ENCODE results near the gene CCDC144A. TPM values are rescaled to one million over a fixed set of nuclear protein-coding genes. Genes with fewer than 3 reads are reported as not detected.
"Not testable (repeated sequence)": the region's sequence is repeated elsewhere in the genome, so short reads cannot be mapped to it uniquely, and the experiment has no call there.

CCDC144A gene, protein sequence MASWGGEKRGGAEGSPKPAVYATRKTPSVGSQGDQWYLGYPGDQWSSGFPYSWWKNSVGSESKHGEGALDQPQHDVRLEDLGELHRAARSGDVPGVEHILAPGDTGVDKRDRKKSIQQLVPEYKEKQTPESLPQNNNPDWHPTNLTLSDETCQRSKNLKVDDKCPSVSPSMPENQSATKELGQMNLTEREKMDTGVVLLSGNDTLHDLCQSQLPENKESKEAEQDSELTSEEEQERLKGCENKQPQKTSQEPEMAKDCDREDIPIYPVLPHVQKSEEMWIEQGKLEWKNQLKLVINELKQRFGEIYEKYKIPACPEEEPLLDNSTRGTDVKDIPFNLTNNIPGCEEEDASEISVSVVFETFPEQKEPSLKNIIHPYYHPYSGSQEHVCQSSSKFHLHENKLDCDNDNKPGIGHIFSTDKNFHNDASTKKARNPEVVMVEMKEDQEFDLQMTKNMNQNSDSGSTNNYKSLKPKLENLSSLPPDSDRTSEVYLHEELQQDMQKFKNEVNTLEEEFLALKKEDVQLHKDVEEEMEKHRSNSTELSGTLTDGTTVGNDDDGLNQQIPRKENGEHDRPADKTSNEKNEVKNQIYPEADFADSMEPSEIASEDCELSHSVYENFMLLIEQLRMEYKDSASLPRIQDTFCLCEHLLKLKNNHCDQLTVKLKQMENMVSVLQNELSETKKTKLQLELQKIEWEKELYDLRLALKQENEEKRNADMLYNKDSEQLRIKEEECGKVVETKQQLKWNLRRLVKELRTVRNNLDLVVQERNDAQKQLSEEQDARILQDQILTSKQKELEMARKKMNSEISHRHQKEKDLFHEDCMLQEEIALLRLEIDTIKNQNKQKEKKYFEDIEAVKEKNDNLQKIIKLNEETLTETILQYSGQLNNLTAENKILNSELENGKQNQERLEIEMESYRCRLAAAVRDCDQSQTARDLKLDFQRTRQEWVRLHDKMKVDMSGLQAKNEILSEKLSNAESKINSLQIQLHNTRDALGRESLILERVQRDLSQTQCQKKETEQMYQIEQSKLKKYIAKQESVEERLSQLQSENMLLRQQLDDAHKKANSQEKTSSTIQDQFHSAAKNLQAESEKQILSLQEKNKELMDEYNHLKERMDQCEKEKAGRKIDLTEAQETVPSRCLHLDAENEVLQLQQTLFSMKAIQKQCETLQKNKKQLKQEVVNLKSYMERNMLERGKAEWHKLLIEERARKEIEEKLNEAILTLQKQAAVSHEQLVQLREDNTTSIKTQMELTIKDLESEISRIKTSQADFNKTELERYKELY (N-terminal part only)
- total RNA-seq = 1 to 10 TPM in 1 of 2 experiments, under 1 TPM in 1; 0.56 to 3.9 TPM

GRCh38 chr17:16689731-16690281, at the start of gene CCDC144A:
CCDC144A (plus strand) TSS chr17:16690241; CDS start chr17:16690401, 160 bp downstream.
- H3K27me3 Mint-ChIP-seq; H3K36me3 Mint-ChIP-seq; H3K9me3 Mint-ChIP-seq (ENCODE audit: low read depth); H3K27ac Mint-ChIP-seq; H3K4me1 Mint-ChIP-seq: not testable (repeated sequence)
- CTCF ChIA-PET = interaction anchor here (1.0 to 1.4 kb wide), 4 partner anchors 100 to 251 kb away, joined by 3 to 5 read pairs (median 3); no protein-coding TSS in a partner anchor
- DNase-seq (peak; percentile 82), ATAC-seq (peak; percentile 81)
- peak within 1 kb of the TSS; percentile 36 for H3K4me3 Mint-ChIP-seq

DNA sequence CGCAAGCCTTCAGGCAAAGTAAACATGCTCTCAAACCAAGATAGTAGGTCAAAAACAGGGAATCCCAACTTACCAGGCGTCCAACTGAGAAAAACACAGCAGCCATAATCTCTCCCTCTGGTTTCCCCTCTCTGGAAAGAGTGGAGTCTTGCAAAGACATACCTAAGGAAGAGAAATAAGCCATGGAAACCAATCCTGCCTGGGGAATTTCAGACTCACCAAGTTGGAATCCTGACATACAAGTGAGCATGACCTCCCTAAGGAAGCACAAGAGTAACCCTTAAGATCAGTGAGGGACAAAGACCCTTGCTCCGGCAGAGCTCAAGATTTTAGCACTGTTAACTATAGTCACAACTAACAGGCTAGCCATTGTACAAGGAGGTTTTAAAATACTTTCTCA, 40.5 kb upstream of the CCDC144A start:
- Mint-ChIP-seq H3K36me3 (peaks cover 29% of the 10 kb centered on the region), H3K4me3 (no peak overlapping the region), H3K27ac (no peak overlapping the region), H3K9me3 (ENCODE audit: low read depth) (peaks cover 3% of the 10 kb centered on the region), H3K4me1 (peaks cover 15% of the 10 kb centered on the region), H3K27me3 (peaks cover 4% of the 10 kb centered on the region)
- ATAC-seq = no peak
- no peak for DNase-seq
- CTCF ChIA-PET = interaction anchor here (1.4 kb wide), 1 partner anchor 60 kb away, joined by 5 read pairs; no protein-coding TSS in a partner anchor

DNA sequence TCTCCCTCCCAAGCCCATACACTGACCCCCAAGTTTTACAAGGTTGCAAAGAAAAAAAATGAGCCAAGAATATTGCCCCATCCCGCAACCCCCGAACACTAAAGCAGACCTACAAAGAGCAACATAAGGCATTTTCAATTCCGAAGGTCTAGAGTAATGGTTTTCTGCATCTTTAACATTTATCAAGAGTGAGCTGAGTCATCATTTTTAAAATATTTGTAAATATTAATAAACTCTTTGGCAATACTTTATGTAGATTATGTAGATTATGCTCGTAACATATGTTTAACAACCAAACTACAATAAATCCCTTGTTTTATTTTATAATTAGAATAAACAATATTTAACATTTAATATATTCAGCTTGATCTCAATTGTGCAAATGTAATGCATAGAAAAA, 37.8 kb upstream of the CCDC144A start:
- Mint-ChIP-seq H3K27ac (no peak overlapping the region), H3K9me3 (ENCODE audit: low read depth) (peaks cover 5% of the 10 kb centered on the region), H3K36me3 (peaks cover 17% of the 10 kb centered on the region), H3K27me3 (peaks cover 13% of the 10 kb centered on the region), H3K4me1 (peaks cover 15% of the 10 kb centered on the region), H3K4me3 (peak overlapping the region; percentile 71)
- ATAC-seq (no peak), DNase-seq (no peak)
- CTCF ChIA-PET = interaction anchor here (0.9 to 1.1 kb wide), 2 partner anchors 63 kb away, joined by 3 to 7 read pairs; no protein-coding TSS in a partner anchor

GRCh38 chr17:16652847-16653366, 37.1 kb upstream of the CCDC144A start:
- peaks cover 13% of the 10 kb centered on the region for H3K27me3 Mint-ChIP-seq
- peaks cover 15% of the 10 kb centered on the region for H3K4me1 Mint-ChIP-seq
- H3K36me3 Mint-ChIP-seq = peaks cover 17% of the 10 kb centered on the region
- H3K9me3 Mint-ChIP-seq (ENCODE audit: low read depth) = peaks cover 5% of the 10 kb centered on the region
- peak overlapping the region; percentile 65 for H3K27ac Mint-ChIP-seq
- no peak for ATAC-seq
- no peak for DNase-seq
- H3K4me3 Mint-ChIP-seq = peak overlapping the region; percentile 71
- CTCF ChIA-PET = interaction anchor here (0.9 kb wide), 1 partner anchor 64 kb away, joined by 3 read pairs; no protein-coding TSS in a partner anchor

- DNase-seq = peak; percentile 88
- CTCF ChIA-PET = interaction anchor here (0.7 to 0.9 kb wide), 2 partner anchors 64 to 69 kb away, joined by 3 to 4 read pairs; no protein-coding TSS in a partner anchor
- ATAC-seq = peak; percentile 97
- Mint-ChIP-seq H3K36me3 (peaks cover 15% of the 10 kb centered on the region), H3K4me3 (peak within 1 kb of the TSS; percentile 71), H3K27me3 (peaks cover 13% of the 10 kb centered on the region), H3K9me3 (ENCODE audit: low read depth) (peaks cover 5% of the 10 kb centered on the region), H3K27ac (peak within 1 kb of the TSS; percentile 65), H3K4me1 (peaks cover 15% of the 10 kb centered on the region)
Measured at GRCh38 chr17:16653367-16654041, 36.5 kb upstream of the CCDC144A start, which contains the start of gene ZNF624. ZNF624 (minus strand) TSS chr17:16653850.

DNA sequence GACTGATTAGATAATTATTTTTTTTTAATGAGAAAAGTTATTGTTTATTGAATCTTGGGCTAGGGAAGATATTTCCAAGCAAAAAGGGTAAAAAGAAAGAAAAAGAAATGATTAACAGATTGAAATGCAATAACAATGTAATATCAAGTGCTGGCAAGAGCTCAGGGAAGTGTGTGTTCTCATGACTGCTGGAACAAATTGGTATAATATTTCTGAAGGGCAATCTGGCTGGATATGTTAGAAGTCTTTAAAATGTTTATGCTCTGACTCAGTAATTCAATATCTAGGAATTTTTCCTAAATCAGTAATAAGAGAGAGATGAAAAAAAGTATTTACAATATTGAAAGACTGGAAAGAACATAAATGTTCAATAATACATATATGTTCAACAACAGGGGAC, 28.8 kb upstream of the CCDC144A start:
- no peaks in the 10 kb centered on the region for H3K4me1 Mint-ChIP-seq
- H3K4me3 Mint-ChIP-seq = no peak overlapping the region
- H3K9me3 Mint-ChIP-seq (ENCODE audit: low read depth) = no peaks in the 10 kb centered on the region
- H3K27me3 Mint-ChIP-seq = peaks cover 33% of the 10 kb centered on the region
- DNase-seq (no peak), ATAC-seq (no peak)
- no peaks in the 10 kb centered on the region for H3K36me3 Mint-ChIP-seq
- CTCF ChIA-PET = no interaction called here
- no peak overlapping the region for H3K27ac Mint-ChIP-seq

DNA sequence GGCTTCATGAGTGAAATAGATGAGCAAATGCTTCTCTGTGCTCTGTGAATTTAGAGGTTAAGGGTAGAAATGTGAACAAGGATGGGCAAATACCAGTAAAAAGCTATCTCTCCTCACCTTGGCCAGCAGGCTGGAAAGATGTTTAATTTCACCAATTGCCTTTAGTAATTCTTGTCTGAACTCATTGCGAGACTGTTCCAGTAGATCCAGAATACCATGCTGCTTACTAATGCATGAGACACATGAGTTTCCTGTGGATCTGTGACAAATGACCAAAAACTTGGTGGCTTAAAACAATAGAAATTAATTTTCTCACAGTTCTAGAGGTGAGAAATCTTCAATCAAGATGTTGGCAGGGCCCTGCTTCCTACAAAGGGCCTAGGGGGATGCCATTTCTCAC, 27.1 kb upstream of the CCDC144A start:
- H3K27ac Mint-ChIP-seq = no peak overlapping the region
- no peaks in the 10 kb centered on the region for H3K9me3 Mint-ChIP-seq (ENCODE audit: low read depth)
- no peaks in the 10 kb centered on the region for H3K36me3 Mint-ChIP-seq
- ATAC-seq (no peak), DNase-seq (no peak)
- H3K4me3 Mint-ChIP-seq = no peak overlapping the region
- peaks cover 3% of the 10 kb centered on the region for H3K4me1 Mint-ChIP-seq
- peaks cover 46% of the 10 kb centered on the region for H3K27me3 Mint-ChIP-seq
- CTCF ChIA-PET = no interaction called here

- H3K9me3 Mint-ChIP-seq (ENCODE audit: low read depth); H3K36me3 Mint-ChIP-seq; H3K4me3 Mint-ChIP-seq; ATAC-seq; CTCF ChIA-PET; DNase-seq; H3K27ac Mint-ChIP-seq; H3K4me1 Mint-ChIP-seq: not testable (repeated sequence)
- H3K27me3 Mint-ChIP-seq = peaks cover 46% of the 10 kb centered on the region
Measured at GRCh38 chr17:16666553-16666906, 23.5 kb upstream of the CCDC144A start.

- H3K36me3 Mint-ChIP-seq; ATAC-seq; H3K4me3 Mint-ChIP-seq; H3K27ac Mint-ChIP-seq; CTCF ChIA-PET; DNase-seq; H3K9me3 Mint-ChIP-seq (ENCODE audit: low read depth); H3K4me1 Mint-ChIP-seq: not testable (repeated sequence)
- H3K27me3 Mint-ChIP-seq = peaks cover 46% of the 10 kb centered on the region
Measured at GRCh38 chr17:16666907-16667636, 23.0 kb upstream of the CCDC144A start.

DNA sequence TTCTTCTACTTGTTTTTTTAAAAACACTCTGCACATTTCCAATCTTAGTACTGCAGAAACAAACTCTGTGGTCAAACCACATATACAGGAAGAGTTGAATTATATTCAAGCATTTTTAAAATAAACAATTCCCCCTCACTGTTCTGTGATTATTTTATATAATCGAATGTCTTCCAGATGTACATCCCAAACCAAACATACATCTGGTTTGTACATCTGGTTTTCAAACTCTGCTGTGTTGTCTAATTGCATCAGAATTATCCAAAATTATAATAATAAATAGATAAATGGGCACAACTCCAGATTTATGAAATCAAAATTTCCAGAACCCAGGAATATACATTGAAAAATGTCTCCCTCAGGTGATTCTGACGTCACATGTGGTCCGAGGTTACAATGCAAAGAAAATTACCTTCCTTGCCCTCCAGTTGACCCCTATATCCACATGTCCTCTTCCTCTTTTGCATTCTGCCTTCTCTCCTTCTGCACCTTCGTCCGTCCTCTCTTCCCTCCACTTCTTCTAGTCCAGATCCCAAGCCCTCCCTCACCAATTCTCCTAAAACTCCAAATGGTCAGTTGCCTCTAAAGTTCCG, 13.3 kb upstream of the CCDC144A start:
- no peak for DNase-seq
- H3K4me3 Mint-ChIP-seq = no peak overlapping the region
- no peak for ATAC-seq
- no peaks in the 10 kb centered on the region for H3K27me3 Mint-ChIP-seq
- H3K36me3 Mint-ChIP-seq = no peaks in the 10 kb centered on the region
- H3K27ac Mint-ChIP-seq = no peak overlapping the region
- no peaks in the 10 kb centered on the region for H3K4me1 Mint-ChIP-seq
- H3K9me3 Mint-ChIP-seq (ENCODE audit: low read depth) = no peaks in the 10 kb centered on the region
- CTCF ChIA-PET = no interaction called here

DNA sequence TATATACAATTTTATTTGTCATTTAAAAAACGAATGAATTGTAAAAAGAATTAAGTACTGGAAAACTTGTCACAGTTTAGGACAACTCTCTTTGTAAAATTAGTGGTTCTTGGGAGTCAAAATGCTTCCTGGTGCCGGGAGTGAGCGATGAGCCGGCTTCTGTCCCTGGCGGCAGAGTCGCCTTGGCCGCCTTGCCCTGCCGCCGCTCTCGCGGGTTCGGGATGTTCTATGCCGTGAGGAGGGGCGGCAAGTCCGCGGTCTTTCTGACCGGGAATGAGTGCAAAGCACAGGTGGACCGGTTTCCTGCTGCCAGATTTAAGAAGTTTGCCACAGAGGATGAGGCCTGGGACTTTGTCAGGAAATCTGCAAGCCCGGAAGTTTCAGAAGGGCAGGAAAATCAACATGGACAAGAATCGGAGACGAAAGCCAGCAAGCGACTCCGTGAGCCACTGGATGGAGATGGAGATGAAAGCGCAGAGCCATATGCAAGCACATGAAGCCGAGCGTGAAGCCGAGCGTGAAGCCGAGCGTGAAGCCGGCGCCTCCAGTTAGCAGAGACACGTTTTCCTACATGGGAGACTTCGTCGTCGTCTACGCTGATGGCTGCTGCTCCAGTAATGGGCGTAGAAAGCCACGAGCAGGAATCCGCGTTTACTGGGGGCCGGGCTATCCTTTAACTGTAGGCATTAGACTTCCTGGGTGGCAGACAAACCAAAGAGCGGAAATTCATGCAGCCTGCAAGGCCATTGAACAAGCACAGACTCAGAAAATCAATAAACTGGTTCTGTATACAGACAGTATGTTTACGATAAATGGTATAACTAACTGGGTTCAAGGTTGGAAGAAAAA, 6.5 kb upstream of the CCDC144A start:
- ATAC-seq; H3K4me3 Mint-ChIP-seq; H3K27ac Mint-ChIP-seq; DNase-seq; CTCF ChIA-PET; H3K36me3 Mint-ChIP-seq; H3K9me3 Mint-ChIP-seq (ENCODE audit: low read depth); H3K4me1 Mint-ChIP-seq: not testable (repeated sequence)
- peaks cover 21% of the 10 kb centered on the region for H3K27me3 Mint-ChIP-seq
